Activated T-helper 1 cell treated with anti-CD3 and anti-CD28 coated beads, Interleukin-2, amount 50 U/mL, for 16 hours (primary cell): ENCODE results near the gene CDK14.

ENCODE experiments used
- DNase-seq, 2 donors: peaks; one replicate each; pipeline ENCODE4 v3.0.0-alpha.2; 2020; ENCODE audit warnings: low read depth in 1 of 2, low spot score in 1 of 2

The CDK14 gene

DNA sequence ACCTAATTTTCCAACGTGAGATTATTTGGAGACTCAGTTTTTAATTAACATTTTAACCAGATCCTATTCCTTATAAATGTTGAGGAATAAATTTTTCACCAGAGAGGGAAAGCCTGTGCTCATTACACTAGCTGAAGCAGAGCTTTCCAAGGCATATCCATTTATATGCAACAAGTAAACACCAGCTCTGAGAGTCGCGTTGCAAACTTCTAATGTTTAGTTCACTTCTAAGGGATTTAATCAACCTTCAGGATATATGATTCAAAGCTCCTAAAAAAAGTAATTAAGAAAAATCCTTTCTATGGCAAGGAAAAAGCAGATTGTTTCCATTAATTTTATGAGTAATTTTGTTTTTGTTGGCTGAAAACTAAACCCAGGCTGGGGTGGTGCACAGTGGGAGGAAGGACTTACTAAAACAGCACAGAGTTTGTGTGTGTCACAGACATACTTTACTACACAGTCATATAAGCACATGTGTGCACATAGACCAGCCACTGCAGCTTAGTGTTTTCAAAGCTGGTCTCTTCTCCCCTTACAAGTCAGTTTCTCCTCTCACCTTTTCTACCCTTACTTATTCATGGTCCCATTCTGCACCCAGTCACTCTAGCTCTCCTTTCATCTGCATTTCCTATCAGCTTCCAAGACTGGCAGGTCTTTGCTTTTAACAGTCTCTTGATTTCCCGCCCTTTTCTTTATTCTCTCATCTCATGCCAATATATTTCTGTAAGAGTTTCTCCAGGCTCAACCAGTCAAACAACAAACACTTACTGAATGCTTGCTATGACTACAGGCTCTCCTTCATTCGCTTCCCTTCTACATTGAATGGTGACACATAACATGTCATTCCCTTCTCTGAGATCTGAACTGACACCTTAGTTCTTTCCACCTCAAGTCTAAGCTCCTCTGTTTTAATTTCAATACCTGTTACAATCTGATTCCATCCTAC lies 587.0 kb downstream of the CDK14 start:
- no peak for DNase-seq

DNA sequence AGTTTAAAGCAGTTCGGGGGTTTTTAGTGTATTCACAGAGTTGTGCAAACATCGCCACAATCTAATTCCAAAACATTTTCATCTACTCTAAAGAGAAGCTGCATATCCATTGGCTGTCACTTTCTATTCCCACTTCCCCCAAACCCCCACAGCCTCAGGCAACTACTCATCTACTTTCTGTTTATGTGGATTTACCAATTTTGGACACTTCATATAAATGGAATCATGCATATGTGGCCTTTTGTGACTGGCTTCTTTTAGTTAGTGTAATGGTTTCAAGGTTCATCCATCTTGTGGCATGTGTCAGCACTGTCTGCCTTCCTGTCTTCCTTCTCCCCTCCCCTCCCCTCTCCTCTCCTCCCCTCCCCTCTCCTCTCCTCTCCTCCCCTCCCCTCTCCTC lies 589.6 kb downstream of the CDK14 start:
- no peak for DNase-seq

DNA sequence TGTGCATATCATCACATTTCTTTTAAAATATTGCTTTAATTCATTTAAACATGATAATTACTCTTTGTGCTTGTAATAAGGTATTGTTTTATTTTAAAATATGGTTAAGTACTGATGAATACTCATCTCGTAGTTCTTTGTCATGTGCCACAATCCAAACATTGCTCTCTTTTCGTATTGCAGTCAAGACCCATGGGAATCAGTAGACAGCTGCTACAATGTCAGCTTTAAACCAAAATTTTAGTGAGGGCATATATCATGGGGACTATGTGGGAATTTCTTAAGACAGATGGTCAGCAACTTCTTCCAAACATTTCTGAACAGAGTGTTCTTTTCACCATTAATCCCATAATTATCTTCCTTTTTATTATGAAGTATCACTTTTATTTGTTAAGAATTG lies 590.9 kb downstream of the CDK14 start:
- no peak for DNase-seq

DNA sequence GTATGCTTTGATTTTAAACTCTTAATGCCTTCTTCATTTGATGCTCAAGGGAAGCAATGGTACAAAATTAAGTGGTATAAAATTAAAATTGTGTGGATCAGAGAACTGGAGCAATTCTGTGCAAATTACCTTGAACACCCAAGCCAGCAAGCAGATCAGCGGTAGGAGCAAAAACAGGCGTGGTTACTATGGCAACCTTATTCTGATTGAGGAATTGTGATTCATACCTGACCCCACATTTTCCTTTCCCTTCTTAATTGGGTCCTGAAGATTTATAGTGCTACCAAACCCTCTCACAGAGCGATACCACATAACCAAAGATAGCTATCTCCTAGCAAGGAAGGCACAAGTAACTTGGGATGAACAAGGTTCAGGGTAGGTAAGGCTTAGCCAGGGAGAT lies 595.6 kb downstream of the CDK14 start:
- DNase-seq: no peak

DNA sequence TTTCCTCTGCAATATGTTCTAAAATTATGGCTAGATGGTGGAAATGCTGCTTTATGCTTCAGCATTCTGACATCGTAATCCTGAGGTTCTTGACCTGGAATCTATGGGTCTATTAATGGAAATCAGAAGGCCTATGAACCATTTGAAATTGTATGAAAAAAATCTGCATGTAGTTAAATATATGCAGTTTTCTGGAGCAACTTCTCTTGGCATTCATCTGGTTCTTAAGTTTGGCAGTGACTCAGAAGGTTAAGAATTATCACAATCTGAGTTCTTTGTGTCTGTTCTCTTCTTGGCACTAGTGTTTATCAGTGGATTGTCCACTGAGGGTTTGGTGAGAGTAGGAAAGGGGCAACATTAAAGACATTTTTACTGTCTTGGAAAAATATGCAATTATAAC lies 597.0 kb downstream of the CDK14 start:
- no peak for DNase-seq

DNA sequence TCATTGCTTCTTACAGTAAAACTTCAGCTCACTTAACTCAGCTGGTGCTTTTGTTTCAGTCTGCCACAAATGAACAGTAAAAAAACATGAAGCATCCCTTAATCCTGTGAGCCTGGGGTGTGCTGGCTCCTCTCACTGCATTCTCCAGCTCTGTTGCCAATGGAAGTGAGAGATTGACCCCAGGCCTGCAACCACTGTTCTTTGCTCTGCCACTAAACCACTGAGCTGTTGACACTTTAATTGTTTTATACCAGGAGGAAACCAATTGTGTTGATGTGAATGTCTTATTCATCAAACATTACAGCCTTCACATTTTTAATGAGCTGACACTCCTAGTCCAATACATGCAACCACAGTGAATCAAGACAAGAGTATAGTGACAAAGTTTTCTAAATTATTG lies 598.7 kb downstream of the CDK14 start:
- DNase-seq: no peak

DNA sequence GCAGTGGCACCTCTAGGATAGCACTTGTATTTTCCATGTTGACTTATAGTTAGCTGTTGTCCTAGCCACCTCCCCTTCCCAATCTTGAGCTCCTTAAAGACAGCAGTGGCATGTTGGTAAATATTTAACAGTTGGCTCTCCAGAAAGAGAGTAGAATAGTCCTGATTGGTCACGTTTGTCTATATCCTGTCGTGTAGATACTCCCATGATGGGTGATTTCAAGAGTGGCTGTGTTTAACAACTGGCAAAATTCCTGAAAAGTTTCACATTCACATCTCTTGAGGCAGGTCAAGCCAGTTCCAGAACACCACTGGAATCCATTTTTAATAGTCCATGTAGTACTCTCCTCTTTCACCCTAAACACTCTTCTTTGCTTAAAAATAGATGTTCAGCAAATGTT lies 599.9 kb downstream of the CDK14 start:
- no peak for DNase-seq

DNA sequence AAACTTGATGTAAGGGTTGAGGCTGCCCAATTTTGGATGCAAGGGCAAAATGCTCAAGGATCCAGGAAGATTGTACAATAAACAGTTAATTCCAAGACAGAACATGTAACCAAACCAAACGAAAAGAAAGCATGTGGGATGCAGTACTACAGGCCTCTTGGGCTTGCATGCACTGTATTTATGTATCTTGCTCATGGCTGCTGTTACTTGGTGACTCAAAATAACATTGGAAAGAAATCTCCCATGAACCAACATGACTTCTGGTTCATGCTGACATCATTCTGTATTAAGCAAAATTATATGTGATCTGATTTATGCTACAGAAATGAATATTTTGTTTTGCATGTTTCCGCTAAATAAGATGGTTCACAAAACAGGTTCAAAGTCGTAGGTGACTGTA lies 602.2 kb downstream of the CDK14 start:
- DNase-seq: no peak

DNA sequence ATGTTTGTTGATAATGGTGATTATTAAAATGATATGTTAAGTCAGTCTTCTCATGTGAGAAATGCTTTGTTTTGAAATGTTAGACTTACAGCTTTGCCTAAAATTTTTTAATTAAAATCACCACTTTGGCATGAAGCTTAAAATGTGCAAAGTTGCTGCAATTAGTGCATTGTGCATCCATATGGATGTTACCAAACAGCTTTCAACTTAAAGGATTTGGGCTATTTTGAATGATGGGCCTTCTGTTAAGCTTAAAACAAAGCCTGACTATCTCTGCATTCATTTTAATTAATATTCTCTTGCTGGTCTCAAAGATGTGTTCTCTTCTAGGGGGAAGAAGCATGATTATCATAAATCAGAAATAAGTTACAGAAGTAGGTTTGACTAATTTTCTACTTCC lies 603.5 kb downstream of the CDK14 start:
- no peak for DNase-seq

DNA sequence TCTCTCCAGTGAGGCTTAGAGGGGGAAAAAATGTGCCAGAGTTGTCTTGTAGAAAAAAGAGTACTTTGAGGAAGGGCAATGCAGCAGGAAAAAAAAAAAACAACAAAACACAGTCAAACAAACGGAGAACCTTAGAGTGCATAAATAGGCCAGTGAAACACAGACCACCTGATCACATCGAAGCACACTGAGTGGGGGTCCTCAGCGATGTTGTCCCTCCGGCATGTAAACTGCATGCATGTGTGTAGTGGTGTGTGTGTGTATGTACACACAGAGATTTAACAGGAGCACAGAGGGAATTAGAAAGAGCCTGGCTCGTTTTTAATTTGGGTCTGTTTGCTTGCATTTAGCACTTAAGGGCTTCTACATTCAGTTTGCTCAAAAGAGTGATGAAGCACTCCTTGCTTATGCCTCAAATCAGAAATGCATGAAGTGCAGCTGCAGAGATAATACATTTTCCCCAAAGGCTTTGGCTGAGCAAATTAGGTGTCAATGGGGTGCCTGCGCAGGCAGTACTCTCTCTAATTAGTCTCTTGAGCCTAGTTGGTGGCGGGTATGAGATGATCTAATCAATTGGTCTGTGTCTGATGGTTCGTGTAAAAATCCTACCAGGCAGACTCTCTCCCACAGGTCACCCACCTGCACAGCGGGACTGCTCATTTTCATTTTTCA lies 605.5 kb downstream of the CDK14 start:
- DNase-seq: no peak

DNA sequence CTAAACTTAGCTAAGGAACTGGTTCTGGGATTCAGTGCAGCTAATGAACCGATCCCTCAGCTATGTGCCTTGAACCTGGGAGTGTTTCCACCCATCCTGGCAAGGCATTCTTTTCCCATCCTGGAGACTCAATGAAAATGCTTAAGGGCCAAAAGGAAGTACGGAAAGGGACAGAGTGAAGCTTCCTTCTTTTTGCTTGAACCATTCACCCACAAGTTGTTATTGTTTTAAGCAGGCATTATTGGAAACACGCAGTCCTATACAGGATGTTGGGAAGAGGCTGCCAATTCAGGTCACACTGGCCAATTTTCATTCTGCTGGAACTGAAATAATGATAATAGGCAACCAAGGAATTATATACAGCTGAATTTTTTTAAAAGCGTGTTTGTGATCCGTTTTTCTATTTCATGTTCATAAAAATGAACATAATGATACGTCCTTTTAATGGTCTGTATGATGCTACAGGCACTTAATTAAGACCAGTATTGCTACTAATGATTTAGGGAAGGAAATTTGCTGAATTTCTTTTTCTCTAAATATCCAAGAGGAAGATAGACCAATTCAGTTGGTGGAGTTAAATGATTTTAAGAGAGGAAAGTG lies 610.3 kb downstream of the CDK14 start:
- DNase-seq: no peak

DNA sequence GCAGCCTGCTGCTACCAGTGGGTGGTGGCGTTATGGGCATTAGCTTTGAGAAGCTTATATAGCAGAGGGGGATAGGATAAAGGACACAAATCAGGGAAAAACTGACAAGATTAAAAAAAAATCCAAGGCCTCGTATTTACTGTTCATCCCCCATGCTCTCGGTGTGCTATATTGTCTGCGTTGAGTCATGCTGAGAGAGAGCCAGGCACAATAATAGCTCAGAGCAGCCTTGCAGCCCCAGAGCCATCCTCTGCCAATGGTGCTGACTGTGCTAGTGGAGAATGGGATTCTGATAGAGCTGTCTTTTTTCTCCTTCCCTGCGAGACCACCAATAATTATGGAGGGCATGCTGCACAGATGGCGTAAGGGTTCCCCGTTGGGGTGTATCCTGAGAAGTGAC lies 616.5 kb downstream of the CDK14 start:
- DNase-seq: no peak

DNA sequence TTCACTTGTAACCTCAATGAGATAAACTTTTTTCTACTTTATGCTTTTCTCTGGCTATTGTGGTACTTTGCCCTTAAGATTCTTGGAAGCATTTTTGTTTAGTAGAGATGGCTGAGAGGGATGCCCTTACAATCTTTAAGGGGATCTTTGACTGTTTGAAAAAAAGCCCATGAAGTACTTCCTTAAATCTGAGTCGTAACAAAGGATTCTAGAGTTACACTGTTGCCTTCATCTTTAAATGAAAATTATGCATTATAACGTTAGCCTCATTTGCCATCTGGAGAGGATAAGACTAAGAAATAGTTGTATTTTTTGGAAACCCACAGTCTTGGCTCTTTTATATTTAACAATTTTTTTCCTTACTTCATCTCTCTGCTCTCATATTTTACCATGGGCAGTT lies 630.3 kb downstream of the CDK14 start:
- DNase-seq: no peak

DNA sequence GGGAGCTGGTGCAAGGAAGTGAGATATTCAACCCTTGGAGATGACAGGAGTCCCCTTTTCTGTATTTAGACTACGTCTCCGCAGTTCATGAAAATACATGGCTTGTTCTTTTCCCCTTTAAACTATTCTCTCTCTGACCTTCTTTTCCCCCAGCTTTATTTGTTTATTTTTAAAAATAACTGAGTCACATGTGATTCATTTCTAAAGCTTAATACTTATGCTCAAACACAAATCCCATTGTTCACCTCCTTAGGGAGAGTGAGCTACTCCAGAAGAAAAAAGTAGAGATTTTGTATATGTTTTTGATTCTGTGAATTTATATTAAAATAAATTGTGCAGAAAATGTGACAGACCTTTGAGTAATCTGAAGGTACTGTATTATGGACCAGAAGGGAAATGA lies 632.2 kb downstream of the CDK14 start:
- DNase-seq: no peak

DNA sequence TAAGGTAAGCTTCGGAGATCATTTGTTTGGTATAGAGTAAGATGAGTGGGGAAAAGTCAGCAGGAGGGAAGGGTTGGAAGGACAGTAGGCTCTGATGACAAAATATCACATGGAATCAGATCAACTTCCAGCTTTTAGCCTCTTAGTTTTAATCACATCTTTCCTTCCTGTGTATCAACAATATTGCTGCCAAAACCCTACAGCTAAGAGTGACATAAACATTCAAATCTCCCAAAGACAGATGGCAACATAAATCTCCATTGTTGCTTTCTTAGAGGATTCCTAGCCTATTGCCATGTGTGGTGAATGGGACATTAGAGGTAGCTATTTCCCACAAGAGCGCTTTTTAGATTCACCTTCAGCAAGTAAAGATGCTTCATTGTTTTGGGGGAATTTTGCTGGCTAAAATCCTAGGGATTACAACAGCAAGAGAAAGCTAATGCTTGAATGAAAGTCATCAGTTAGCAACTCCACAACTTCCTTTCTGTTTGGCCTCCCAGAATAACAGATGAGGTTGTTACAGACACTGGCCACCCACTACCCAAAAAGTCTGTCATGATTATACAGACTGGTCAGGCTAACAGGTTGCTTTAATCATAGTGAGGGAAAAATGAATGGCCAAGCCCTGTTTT lies 632.9 kb downstream of the CDK14 start:
- DNase-seq: no peak

DNA sequence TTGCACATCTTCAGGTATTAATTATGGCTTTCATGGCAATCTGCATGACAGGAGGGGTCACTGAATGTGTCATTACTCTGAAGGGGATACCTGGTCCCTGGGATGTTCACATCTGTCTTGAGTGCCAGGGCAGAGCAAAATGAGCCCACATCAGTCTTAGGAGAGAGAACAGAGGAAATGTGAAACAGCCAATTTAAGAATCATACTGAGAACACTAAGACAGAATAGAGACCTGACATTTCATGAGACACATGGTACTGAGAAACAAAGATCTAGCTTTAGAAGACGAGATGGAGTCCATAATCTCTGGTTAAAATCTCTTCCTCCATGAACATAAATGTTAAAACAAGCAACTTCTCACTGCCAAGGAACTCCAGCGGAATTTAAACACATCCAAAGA lies 634.0 kb downstream of the CDK14 start:
- no peak for DNase-seq

DNA sequence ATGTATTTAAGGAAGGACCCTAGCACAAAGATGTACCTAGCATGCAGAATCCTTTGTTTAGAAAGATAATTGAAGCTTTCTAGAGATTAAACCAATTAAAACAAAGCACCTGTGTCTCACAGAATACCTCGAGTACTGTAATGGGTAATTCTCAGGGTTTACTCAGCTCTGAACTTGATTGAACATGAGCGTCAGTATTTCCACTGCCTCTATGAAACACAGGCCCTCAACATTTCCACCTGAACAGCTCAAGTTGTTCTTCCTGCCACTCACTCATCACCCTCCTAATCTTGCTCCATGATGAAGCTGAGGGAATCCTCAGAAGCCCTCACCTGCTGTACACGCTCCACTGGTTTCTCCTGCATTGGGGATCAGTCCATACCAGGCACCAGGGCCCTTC lies 634.4 kb downstream of the CDK14 start:
- DNase-seq: no peak

DNA sequence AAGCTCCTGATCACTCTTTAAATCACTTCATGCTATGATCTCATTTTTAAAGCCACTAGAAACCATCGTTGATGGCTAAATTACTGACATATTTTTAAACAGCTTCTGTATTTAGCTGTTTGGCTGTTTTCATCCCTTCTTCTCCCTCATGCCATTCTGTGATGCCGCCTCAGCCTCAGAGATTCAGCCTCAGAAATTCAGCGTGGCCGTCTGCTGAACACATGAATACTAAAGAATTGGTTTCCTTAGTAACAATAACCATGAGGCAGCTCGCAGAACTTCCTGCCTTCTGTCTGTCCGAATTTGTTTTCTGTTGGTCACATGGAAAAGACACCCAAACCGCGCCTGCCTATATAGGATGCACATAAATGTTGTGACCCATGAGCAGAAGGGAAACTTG lies 637.1 kb downstream of the CDK14 start:
- DNase-seq: no peak

DNA sequence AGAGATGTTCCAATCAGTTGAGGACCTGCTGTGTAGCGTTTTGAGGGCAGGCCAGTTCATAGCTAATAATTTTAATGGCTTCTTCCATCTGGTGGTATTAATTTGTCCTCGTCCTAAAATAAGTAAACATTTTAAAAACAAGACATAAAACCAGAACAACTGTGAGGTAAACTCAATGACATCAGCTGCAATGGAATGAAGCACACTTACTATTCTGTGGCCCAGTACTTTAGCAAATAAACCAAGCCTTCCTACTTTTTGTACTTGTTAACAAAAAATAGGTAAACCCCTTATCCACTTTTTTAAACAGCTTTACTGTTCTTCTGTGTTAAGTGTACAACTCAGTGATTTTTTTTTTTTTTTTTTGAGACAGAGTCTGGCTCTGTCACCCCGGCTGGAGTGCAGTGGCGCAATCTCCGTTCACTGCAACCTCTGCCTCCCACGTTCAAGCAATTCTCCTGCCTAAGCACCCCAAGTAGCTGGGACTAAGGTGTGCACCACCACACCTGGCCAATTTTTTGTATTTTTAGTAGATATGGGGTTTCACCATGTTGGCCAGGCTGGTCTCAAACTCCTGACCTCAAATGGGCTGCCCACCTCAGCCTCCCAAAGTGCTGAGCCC lies 639.2 kb downstream of the CDK14 start:
- no peak for DNase-seq

DNA sequence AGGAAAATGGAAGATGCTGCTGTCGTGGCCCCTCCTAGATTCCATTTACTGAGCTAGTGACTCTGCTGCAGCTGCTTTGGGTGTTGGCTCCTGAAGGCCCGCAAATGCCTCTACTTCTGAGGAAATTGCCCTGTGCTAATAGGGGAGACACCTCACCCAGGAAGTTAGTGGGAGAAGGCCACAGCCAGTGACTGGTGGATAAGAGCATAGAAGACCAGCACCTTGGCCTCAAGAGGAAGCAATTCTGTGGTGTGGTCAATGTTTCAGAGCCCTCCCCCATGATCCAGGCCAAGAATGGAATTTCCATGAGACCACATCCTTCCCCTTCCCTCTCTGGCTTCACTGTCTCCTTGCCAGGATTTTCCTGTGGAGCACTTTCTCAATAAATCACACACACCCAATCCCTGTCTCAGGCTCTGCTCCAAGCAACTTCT lies 643.1 kb downstream of the CDK14 start:
- no peak for DNase-seq

DNA sequence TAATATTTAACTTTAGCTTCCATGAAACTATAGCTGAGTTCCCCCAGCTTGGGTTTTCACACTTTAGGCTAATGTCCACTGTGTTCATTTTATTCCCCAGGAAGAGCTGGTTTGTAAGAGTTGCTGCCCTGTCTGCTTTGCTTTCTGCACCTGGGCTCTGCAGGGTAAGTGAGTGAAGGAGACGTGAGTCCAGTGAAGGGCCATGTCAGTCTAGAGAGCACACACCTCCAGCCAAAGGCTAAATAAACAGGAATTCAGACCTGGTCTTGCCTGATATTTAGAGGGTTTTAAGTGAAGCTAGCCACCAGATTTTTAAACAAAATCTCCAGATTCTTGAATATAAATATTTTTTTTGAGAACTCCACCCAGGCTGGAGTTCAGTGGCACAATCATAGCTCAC lies 643.7 kb downstream of the CDK14 start:
- no peak for DNase-seq
